ENCODE data around the gene NDC80.

NDC80 gene

DNA sequence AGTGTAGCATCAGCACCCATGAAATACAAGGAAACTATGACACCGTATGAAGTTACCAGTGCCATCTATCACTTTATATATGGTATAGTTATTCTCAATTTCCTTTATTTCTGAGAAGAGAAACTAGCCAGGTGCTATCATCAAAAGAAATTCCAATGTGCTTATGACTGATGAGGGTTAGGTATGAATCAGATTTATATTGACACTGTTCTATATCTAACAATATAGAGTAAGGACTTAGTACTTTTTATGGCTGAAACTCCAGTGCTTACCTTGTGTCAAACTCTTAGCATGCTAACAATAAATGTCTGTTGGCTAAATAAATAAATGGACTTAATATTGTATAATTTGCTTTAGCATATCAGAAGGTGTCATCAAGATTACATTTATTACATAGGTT, 7.0 kb upstream of the NDC80 start:
- no peak for DNase-seq

DNA sequence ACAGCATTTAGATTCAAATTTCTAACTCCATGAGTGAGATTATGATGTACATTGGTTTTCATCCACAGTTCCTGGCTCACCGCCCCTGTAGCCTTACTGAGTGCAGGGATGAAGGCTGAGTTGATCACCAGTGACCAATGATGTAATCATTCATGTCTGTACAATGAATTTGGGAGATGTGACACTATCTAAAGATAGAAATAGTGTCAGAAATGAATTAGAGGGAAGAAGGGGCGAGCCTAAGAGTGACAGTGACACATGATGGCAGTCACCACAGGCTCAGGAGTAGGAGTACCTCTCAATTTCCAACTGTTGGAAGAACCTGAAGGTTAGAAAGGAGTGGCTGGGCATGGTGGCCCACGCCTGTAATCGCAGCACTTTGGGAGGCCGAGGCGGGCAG, 3.2 kb upstream of the NDC80 start:
- no peak for DNase-seq

DNA sequence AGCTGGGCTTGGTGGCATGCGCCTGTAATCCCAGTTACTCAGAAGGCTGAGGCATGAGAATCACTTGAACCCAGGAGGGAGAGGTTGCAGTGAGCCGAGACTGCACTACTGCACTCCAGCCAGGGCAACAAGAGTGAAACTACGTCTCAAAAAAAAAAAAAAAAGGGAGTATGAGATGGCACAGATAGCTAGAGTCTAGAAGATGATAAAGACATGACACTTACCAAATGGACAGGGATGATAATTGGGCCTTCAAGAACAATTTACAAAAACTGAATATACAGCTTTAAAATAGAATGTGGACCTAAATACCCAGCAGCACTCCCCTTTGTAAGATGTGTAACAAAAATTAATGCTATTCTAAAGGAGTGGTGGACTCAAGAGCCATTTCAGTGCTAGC, 2.8 kb upstream of the NDC80 start:
- DNase-seq, result no peak

GRCh38 chr18:2569338-2570207, 1.8 kb upstream of the NDC80 start:
- no peak for DNase-seq

DNA sequence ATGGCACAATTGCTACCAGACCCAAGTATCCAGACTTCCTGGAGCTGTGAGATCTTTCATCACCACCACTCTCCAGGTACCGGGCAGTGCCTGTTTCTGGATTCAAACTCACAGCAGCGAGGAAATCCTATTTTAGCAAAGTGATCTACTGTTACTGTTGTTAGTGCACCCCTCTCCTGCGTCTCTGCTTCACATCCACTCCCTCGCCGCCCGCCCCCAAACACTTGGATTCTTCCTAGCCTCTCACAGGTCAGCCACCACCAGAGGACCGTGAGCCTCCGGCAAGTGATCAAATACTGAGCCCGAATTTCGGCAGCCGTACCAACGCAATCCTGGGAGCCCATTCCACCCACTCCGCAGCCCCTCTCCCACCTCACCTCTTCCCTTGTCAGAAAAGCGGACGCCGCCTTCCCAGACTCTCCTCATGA, 571 bp upstream of the NDC80 start:
- peak; percentile 87 for DNase-seq

- no peak for DNase-seq
These were observed 813 bp downstream of the NDC80 start for GRCh38 chr18:2572171-2572569.

- DNase-seq, result no peak
These were observed 1.5 kb downstream of the NDC80 start for GRCh38 chr18:2572892-2573291.

DNA sequence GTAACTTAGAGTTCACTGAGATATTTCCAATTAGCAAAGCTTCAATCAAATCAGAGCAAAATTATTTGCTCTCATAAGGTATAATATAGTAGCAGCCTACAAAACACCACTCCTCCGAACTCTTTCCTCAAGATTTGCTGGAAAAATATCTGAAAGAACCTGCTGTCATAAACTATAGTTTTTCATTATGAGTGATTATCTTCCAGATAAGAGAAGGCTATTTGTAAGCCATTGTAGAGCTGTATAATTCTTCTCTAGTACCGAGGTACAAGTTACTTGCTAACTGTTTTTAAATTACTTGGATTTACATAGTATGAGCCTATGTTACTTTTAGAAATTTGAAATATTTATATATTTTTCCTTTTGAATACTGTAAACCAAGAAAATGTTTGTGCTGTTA, 2.1 kb downstream of the NDC80 start:
- DNase-seq, result no peak

DNA sequence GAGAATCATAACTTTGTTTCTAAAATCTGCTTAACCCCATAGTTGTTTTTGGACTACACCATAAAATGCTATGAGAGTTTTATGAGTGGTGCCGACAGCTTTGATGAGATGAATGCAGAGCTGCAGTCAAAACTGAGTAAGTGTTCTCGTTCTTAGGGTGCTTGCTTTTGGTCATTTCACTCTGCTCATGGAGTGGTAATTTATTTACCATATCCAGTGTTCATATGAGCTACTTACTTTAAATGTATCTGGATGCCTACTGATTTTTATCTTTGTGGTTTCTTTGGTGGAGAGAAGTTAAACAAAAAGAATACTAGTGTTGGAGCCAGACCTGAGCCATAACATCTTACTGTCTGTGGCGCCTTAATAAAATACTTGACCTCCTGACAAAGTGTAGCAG, 16.4 kb downstream of the NDC80 start:
- DNase-seq, result no peak

DNA sequence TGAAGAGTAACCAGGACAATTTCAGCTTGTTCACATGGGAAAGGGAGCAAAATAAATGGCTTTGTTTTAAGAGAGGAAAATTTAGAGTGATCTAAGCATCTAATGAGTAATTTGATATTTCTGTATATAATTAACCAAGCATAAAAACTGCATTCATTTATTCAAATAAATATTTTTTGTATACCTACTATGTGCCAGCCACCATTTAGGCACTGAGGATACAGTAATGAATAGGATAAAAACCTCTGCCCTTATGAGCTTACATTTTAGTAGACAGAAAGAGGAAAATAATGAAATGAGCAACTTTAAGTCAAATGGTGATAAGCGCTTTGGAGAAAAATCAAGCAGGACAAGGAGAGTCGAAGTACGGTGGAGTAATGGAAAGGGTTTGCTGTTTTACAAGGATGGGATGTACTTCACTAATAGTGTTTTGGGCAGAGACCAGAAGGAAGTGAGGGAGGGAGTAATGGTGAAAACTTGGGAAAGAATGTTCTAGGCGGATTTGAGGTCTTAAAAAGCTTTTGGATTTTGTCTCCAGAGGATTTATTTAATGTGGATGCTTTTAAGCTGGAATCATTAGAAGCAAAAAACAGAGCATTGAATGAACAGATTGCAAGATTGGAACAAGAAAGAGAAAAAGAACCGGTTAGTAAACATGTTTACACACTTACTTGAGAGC, 17.4 kb downstream of the NDC80 start:
- DNase-seq, result no peak

GRCh38 chr18:2589345-2590068, 18.1 kb downstream of the NDC80 start:
- DNase-seq, result no peak

DNA sequence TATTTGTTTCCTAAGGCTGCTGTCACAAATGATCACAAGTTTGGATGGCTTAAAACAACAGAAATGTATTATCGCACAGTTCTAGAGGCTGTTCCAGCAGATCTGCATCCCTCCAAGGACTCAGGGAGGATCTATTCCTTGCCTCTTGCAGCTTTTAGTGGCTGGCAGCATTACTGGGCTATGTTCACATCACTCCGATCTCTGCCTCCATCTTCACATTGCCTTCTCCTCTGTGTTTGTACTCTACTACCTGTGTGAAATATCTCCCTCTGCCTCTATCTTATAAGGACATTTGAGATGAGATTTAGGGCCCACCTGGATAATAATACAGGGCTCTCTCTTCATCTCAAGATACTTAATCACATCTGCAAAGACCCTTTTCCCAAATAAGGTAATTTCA, 18.9 kb downstream of the NDC80 start:
- DNase-seq, result no peak

DNA sequence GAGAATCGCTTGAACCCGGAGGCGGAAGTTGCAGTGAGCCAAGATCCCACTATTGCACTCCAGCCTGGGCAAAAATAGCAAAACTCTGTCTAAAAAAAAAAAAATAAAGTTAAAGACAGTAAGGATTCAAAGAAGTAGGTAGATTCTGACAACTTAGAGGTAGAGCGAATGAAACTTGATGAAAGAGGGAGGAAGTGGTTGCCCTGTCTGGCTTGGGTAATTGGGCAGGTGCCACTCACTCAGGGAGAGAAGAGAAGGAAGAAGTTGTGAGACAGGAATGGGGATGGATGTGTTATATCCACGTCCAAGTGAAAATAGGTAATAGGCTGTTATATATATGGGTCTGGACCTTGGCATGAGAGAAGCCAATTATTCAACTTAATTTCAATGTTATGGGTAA, 26.3 kb downstream of the NDC80 start:
- DNase-seq, result no peak

DNA sequence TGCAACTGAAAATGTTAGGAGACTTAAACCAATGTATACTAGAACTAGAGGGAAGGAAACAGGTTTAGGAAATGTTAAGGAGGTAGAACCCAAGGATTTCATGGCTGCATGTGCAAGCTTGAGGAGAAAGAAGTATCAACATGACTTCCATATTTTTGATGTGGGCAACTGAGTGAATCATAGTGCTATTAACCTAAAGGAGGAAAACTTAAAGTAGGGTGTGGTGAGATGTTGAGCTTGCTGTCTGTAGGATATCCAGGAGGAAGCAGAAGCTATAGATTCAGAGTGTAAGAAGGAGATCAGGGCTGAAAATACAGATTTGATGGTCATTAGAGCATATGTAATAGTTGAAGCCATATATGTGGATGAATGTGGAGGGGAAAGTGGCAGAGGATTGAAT, 31.5 kb downstream of the NDC80 start:
- no peak for DNase-seq

DNA sequence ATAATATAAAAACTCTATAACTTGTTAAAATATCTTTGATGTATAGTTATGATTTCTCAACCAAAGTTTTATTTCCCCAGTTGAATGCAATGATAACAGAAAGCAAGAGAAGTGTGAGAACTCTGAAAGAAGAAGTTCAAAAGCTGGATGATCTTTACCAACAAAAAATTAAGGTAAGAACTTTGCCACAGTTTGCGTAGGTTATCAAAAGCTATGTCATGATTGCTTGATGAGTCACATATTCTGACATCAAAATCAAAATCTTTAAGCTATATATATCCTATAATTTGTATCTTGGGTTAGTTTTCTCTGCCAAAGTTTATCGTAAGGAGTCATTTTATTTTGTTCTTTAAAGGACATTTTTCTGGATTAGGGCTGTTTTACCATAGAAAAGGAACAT, 35.0 kb downstream of the NDC80 start:
- no peak for DNase-seq

DNA sequence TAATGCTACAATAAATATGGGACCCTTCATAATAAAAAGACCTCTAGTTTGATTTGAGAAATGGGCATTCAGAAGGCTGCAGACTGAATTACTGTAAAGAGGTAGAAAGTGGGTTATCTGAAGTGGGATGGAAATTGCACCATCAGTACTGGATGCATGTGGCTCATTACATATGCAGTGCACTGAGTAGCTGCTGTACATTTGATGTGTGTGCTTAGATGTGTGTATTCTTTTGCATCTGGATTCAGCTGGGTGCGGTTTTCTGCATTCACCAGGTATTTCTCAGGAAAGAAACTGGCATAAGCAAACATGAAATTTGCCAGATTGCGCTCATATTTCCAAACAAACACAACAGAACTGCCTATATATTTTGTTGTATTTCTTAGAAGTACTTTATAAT, 38.2 kb downstream of the NDC80 start:
- DNase-seq, result no peak

DNA sequence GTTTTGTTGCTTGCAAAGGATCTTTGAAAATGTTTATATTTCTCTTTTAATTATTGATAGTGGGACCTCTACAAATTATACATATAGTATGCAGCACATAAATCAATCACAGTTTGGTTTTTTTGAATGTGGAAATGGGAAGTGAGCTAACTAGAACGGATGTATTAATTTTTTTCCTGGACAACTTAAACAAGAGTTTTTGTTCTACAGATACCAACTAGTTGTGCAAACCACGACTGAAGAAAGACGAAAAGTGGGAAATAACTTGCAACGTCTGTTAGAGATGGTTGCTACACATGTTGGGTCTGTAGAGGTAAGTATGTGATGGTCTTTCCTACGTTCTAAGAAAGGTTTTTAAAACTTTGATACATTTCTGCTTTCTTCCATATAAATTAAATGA, 39.2 kb downstream of the NDC80 start:
- no peak for DNase-seq

DNA sequence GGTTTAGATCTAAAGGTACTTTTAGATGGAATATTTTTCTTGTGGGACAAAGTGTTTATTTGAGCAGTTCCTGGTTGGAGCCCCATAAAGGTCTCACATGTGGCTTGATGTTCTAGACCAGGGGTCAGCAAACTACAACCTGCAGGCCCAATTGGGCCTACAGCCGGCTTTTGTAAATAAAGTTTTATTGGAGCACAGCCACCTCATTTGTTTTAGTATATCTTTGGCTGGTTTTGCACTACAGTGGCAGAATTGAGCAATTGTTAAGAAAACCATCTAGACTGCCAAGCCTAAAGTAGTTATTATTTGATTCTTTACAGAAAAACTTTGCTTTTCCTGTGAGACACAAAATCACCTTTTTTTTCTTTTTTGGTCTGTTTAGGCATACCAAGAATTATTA, 41.6 kb downstream of the NDC80 start:
- DNase-seq, result no peak

GRCh38 chr18:2617401-2617998, 46.1 kb downstream of the NDC80 start:
- no peak for DNase-seq

DNA sequence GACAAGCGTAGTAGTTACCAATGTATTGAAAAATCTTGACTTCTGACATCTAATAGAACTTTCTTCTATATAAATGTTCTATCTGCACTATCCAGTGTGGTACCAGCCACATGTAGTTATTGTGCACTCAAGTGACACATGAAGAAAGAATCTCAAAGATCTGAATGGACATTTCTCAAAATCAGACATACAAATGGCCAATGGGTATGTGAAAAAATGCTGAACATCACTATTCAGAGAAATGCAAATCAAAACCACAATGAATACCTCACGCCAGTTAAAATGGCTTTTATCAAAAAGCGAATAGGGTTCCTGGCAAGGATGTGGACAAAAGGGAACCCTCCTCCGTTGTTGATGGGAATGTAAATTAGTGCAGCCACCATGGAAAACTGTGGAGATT, 46.7 kb downstream of the NDC80 start:
- no peak for DNase-seq

GRCh38 chr18:2625217-2625616, 53.9 kb downstream of the NDC80 start:
- DNase-seq, result no peak

GRCh38 chr18:2627821-2628276, 56.5 kb downstream of the NDC80 start:
- no peak for DNase-seq

DNA sequence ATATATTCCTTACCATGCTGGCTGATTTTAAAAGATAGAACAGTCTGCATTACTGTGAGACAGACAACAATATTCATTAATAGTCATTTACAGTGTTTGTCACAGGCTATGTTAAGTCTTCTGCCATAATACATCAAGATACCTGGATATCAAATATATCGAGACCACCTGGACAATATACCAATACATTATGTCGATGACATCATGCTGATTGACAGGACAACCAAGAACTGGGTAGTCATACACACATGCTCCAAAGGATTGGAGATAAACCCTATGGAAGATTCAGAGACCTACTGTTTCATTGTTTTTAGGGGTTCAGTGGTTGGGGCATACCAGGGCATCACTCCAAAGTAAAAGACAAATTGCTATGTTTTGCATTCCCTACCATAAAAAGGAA, 57.6 kb downstream of the NDC80 start:
- DNase-seq, result no peak
